ENCODE data around the gene ENTPD8.
"Not testable (repeated sequence)": the region's sequence is repeated elsewhere in the genome, so short reads cannot be mapped to it uniquely, and the experiment has no call there.

ENTPD8 gene

GRCh38 chr9:137387114-137387890, 53.9 kb downstream of the ENTPD8 start:
- no peak overlapping the region for H3K4me3 ChIP-seq (ENCODE audit: low read depth, low read length)
- no peak for DNase-seq (ENCODE audit: low read depth)
- no peak for TF ChIP-seq CTCF (IDR thresholded peaks at IDR 0.05; ENCODE audit: low read depth, low read length, missing control alignments)

- DNase-seq (ENCODE audit: low read depth): not testable (repeated sequence)
These were observed 54.5 kb downstream of the ENTPD8 start for GRCh38 chr9:137386507-137387113.

DNA sequence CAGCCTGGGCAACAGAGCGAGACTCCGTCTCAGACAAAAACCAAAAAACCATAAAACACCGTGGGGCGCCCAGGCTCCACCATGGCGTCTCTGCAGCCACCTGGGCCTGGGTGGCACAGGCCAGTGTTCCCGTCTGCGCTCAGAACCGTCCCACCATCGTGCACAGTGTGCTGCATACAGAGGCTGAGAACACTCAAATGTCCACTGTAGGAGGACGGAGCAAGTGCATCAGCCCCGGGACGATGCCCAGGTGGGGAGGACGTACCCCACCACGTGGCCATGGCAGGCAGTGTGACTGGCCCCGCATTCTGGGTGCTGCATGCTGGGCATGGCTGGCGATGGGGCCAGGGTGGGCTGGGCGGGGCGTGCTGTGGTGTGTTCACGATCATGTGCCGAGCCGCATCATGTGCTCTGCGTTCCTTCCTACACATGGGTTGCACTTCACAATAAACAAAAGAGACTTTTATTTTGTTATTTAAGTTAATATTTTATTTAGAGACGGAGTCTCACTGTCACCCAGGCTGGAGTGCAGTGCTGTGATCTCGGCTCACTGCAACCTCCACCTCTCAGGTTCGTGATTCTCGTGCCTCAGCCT, 56.0 kb downstream of the ENTPD8 start:
- TF ChIP-seq CTCF (IDR thresholded peaks at IDR 0.05; ENCODE audit: low read depth, low read length, missing control alignments): no peak
- no peak for DNase-seq (ENCODE audit: low read depth)
- no peak overlapping the region for H3K4me3 ChIP-seq (ENCODE audit: low read depth, low read length)

More at GRCh38 chr9:137386507-137387113, 54.5 kb downstream of the ENTPD8 start:
- H3K4me3 ChIP-seq (ENCODE audit: low read depth, low read length): not testable (repeated sequence)

Data from GM12864 (cell line).